Neutrophil (primary cell): ENCODE data around the gene RUBCNL.

Source experiments
- H3K27ac ChIP-seq: fragments of 200-600 bp; sonication (generic); 2 replicates; pipeline ENCODE4 v1.5.1; 2016; ENCODE audit warnings: mild to moderate bottlenecking, moderate library complexity
- H3K27me3 ChIP-seq: fragments of 200-600 bp; sonication (generic); 2 replicates; pipeline ENCODE4 v1.6.0; 2016; ENCODE audit warnings: mild to moderate bottlenecking
- H3K36me3 ChIP-seq: fragments of 200-600 bp; sonication (generic); 2 replicates; pipeline ENCODE4 v1.5.1; 2017
- H3K4me1 ChIP-seq, 2 experiments: fragments of 200-600 bp in 1 of 2; sonication (generic) in 1 of 2; 1 replicate in 1 of 2; 2 replicates in 1 of 2; pipeline versions ENCODE4 v1.5.1 to v1.6.1; 2013 to 2016; ENCODE audit warnings: low read depth in 1 of 2, low read length in 1 of 2, mild to moderate bottlenecking in 1 of 2, moderate library complexity in 1 of 2; ENCODE audit not compliant: control insufficient read depth in 1 of 2, insufficient read depth in 1 of 2
- H3K4me3 ChIP-seq, 2 experiments: fragments of 200-600 bp in 1 of 2; sonication (generic) in 1 of 2; 1 replicate in 1 of 2; 2 replicates in 1 of 2; pipeline ENCODE4 v1.5.1; 2013 to 2016; ENCODE audit warnings: low read depth in 1 of 2, low read length in 1 of 2, mild to moderate bottlenecking in 1 of 2, moderate library complexity in 1 of 2
- H3K9me3 ChIP-seq: fragments of 200-600 bp; sonication (generic); 2 replicates; pipeline ENCODE4 v1.5.1; 2016
- TF ChIP-seq, protein P1 (sequence below): fragments of 200-600 bp; sonication (generic); IDR thresholded peaks from 2 replicates; pipeline ENCODE4 v1.5.1; 2016; ENCODE audit warnings: antibody characterized with exemption

Gene RUBCNL

DNA sequence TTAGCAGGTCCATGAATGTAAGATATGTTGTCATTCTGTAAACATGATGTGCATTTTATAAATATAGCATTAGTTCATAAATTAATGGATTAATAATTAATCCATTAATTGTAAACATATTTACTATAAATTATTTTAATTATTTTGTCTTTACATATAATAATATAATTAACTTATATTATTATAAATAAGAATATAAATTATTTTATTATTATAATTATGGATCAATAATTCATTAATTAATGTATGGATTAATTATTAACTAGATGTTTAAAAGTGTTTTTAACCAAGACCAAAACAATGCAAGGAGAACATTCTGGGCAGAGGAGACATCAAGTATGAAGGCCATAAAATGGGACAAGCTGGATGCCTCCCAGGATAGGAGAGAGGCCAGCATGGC lies 72.0 kb downstream of the RUBCNL start:
- H3K4me1 ChIP-seq, result peaks cover 34 to 36% of the 10 kb centered on the region in 2 experiments
- H3K36me3 ChIP-seq, result no peaks in the 10 kb centered on the region
- no peaks in the 10 kb centered on the region for H3K9me3 ChIP-seq
- no peak overlapping the region for H3K4me3 ChIP-seq
- H3K27ac ChIP-seq, result no peak overlapping the region
- no peaks in the 10 kb centered on the region for H3K27me3 ChIP-seq
- TF ChIP-seq, protein P1, sequence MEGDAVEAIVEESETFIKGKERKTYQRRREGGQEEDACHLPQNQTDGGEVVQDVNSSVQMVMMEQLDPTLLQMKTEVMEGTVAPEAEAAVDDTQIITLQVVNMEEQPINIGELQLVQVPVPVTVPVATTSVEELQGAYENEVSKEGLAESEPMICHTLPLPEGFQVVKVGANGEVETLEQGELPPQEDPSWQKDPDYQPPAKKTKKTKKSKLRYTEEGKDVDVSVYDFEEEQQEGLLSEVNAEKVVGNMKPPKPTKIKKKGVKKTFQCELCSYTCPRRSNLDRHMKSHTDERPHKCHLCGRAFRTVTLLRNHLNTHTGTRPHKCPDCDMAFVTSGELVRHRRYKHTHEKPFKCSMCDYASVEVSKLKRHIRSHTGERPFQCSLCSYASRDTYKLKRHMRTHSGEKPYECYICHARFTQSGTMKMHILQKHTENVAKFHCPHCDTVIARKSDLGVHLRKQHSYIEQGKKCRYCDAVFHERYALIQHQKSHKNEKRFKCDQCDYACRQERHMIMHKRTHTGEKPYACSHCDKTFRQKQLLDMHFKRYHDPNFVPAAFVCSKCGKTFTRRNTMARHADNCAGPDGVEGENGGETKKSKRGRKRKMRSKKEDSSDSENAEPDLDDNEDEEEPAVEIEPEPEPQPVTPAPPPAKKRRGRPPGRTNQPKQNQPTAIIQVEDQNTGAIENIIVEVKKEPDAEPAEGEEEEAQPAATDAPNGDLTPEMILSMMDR, result no peak

DNA sequence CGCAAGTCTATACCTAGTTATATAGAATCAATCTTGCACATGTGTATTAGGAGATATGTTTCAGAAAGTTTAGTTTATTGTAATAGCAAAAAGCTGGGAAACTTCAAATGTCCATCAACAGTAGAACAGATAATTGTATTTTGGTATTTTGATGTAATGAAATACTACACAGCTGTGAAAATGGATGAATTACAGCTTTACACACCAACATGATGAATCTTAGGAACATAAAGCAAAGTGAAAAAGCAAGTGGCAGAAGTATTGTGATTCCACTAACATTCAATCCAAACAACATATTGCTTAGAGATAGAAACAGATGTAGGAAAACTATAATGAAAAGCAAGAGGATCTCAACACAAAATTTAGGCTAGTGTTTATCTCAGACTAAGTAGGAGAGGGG lies 72.5 kb downstream of the RUBCNL start:
- H3K9me3 ChIP-seq, result no peaks in the 10 kb centered on the region
- H3K36me3 ChIP-seq, result no peaks in the 10 kb centered on the region
- TF ChIP-seq, protein P1, result no peak
- H3K27me3 ChIP-seq, result no peaks in the 10 kb centered on the region
- H3K4me1 ChIP-seq, result peaks cover 30 to 32% of the 10 kb centered on the region in 2 experiments
- H3K27ac ChIP-seq, result no peak overlapping the region
- no peak overlapping the region for H3K4me3 ChIP-seq

DNA sequence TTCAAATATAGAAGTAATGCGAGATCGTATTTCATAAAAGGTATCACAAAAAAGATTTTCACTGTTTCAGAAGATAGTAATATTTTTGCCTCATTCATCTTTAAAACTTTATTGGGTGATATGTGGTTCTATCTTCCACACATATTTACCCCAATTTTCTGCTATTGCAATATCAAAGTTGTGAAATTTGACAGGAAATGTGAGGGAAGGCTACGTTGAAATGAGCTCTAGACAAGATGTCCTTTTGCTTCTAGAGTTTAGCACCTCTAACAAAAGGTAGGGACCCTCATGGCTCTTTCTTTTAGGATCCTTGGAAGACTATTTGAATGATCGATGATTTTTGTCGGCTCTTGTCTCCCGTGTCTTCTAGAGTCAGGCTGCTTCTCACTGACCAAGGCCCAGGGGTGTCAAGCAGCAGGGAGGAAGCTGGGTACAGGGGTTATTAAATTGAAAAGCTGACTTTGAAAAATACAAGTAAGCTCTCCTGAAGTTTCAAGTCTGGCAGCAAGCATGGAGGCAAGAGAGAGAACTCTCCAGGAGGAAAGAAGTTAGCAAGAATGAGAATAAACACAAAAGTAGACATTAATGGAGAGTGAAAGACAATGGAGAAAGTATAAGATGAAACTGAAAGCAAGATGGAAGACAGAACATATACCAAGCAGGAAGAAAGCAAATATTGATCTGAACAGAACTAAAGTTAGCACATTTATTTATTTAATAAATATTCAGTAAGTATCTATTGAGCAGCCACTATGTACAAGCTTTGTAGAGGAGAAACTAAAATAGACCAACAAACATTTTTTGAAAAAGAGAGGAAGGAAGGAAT lies 73.4 kb downstream of the RUBCNL start:
- Histone ChIP-seq H3K27ac (peak overlapping the region; percentile 75), H3K27me3 (no peaks in the 10 kb centered on the region), H3K4me1 (peaks cover 20 to 22% of the 10 kb centered on the region in 2 experiments), H3K9me3 (no peaks in the 10 kb centered on the region), H3K36me3 (no peaks in the 10 kb centered on the region), H3K4me3 (no peak overlapping the region)
- TF ChIP-seq, protein P1, result no peak

DNA sequence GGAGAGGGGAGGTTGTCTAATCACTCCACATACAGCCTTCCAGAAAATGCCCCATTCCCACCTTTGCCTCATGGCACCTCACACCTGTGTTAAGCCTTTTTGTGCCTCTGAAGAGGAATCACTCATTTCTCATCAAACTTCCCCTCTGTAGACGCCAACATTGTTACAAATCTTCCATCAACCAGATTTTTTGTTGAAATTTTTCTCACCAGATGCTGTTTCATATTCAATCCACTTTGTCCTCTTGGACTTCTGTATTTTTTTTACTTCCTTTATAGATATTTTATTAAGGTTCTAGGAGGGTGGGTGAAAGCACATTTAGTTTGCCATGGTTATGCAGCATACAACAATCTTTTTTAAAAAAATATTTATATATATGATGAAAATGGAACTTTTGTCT lies 74.0 kb downstream of the RUBCNL start:
- Histone ChIP-seq H3K27ac (peak overlapping the region; percentile 51), H3K9me3 (no peaks in the 10 kb centered on the region), H3K4me3 (no peak overlapping the region), H3K27me3 (no peaks in the 10 kb centered on the region), H3K4me1 (peaks cover 19 to 22% of the 10 kb centered on the region in 2 experiments), H3K36me3 (no peaks in the 10 kb centered on the region)
- TF ChIP-seq, protein P1, result no peak

DNA sequence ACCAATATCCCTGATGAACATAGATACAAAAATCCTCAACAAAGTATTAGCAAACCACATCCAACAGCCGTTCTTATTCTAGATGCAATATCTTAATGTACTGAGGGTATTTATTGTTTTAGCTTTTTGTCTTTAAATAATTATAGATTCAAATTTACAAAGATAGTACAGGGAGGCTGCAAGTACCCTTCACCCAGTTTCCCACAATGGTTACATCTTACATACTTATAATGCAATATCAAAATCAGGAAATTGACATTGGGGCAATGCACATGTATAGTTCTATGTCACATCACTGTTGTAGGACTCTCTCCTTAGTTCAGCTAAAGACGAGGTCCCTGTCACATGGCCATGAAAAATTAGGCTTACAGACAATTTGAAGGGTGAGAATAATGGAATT lies 75.8 kb downstream of the RUBCNL start:
- Histone ChIP-seq H3K4me1 (peaks cover 19 to 22% of the 10 kb centered on the region in 2 experiments), H3K9me3 (no peaks in the 10 kb centered on the region), H3K4me3 (no peak overlapping the region), H3K27me3 (no peaks in the 10 kb centered on the region), H3K27ac (no peak overlapping the region), H3K36me3 (no peaks in the 10 kb centered on the region)
- TF ChIP-seq, protein P1, result no peak
